Hepatocyte (in vitro differentiated cells): ENCODE measurements around the gene IL17REL. TPM values are rescaled to one million over a fixed set of nuclear protein-coding genes. Genes with fewer than 3 reads are reported as not detected.

ENCODE experiments used
- DNase-seq: peaks from one replicate; pipeline ENCODE4 v3.0.0-alpha.2; 2016; ENCODE audit warnings: low spot score
- H2AFZ ChIP-seq: fragments of 200-600 bp; sonication (generic); 2 replicates; pipeline ENCODE4 v1.6.0; 2016; ENCODE audit warnings: antibody characterized with exemption, mild to moderate bottlenecking
- H3K27ac ChIP-seq: fragments of 200-600 bp; sonication (generic); 2 replicates; pipeline ENCODE4 v1.5.1; 2016; ENCODE audit warnings: mild to moderate bottlenecking
- H3K27me3 ChIP-seq: fragments of 200-600 bp; sonication (generic); 2 replicates; pipeline ENCODE4 v1.6.1; 2016
- H3K36me3 ChIP-seq: fragments of 200-600 bp; sonication (generic); replicated peaks from 2 replicates; pipeline ENCODE4 v1.5.1; 2016; ENCODE audit warnings: low read depth; ENCODE audit not compliant: insufficient read depth
- H3K4me1 ChIP-seq: fragments of 200-600 bp; sonication (generic); 2 replicates; pipeline ENCODE4 v1.5.1; 2016; ENCODE audit warnings: mild to moderate bottlenecking, moderate library complexity; ENCODE audit not compliant: insufficient read depth
- H3K4me2 ChIP-seq: fragments of 200-600 bp; sonication (generic); 2 replicates; pipeline ENCODE4 v1.6.0; 2016
- H3K4me3 ChIP-seq: fragments of 200-600 bp; sonication (generic); 2 replicates; pipeline ENCODE4 v1.5.1; 2016; ENCODE audit warnings: mild to moderate bottlenecking
- H3K79me2 ChIP-seq: fragments of 200-600 bp; sonication (generic); 2 replicates; pipeline ENCODE4 v1.6.0; 2017; ENCODE audit warnings: mild to moderate bottlenecking
- H3K9me2 ChIP-seq: fragments of 200-600 bp; sonication (generic); replicated peaks from 2 replicates; pipeline ENCODE4 v1.6.0; 2017; ENCODE audit warnings: mild to moderate bottlenecking; ENCODE audit not compliant: insufficient read depth
- H3K9me3 ChIP-seq: fragments of 200-600 bp; sonication (generic); 2 replicates; pipeline ENCODE4 v1.5.1; 2016; ENCODE audit warnings: low read depth, mild to moderate bottlenecking
- H4K20me1 ChIP-seq: fragments of 200-600 bp; sonication (generic); 2 replicates; pipeline ENCODE4 v1.6.0; 2016; ENCODE audit warnings: mild to moderate bottlenecking; ENCODE audit not compliant: insufficient read depth, poor library complexity, severe bottlenecking
- CTCF ChIP-seq: fragments of 200-600 bp; sonication (generic); IDR thresholded peaks from 2 replicates; pipeline ENCODE4 v1.5.1; 2016; ENCODE audit warnings: antibody characterized with exemption, mild to moderate bottlenecking; ENCODE audit not compliant: poor library complexity
- EZH2 ChIP-seq: fragments of 200-600 bp; sonication (generic); IDR thresholded peaks from 2 replicates; pipeline ENCODE4 v1.6.1; 2016; ENCODE audit warnings: antibody characterized with exemption, mild to moderate bottlenecking, borderline replicate concordance
- EZH2phosphoT487 ChIP-seq: fragments of 200-600 bp; sonication (generic); IDR thresholded peaks from one replicate; pipeline ENCODE4 v1.6.1; 2018; ENCODE audit warnings: antibody characterized with exemption, mild to moderate bottlenecking, low read depth, moderate library complexity; ENCODE audit not compliant: unreplicated experiment, severe bottlenecking
- WGBS: methylation state at CpG from one replicate; pipeline ENCODE4 v1.1.6; 2016; ENCODE audit warnings: low lambda C conversion rate; ENCODE audit errors: missing lambda C conversion rate; 5-methylcytosine and 5-hydroxymethylcytosine counted together
- polyA plus RNA-seq: library from polyadenylated mRNA; unstranded; fragments of >200 nt; fragmentation: Nextera tagmentation; extraction: Ambion mirVana; gene quantifications from 2 replicates; pipeline ENCODE4 v1.2.1, GENCODE V29; 2016
- total RNA-seq: library from RNA; depleted of rRNA; stranded (reverse); fragments of >200 nt; gene quantifications from 2 replicates; pipeline ENCODE4 v1.2.3, GENCODE V29; 2014

Gene IL17REL
- total and polyA plus RNA-seq, 2 experiments from 2014 or later: not detected

GRCh38 chr22:49993649-49994360 is 18.8 kb downstream of the IL17REL start:
- H3K4me2 ChIP-seq: no peak overlapping the region

GRCh38 chr22:49992921-49993648 is 19.5 kb downstream of the IL17REL start:
- no peaks in the 10 kb centered on the region for H3K36me3 ChIP-seq
- H3K4me1 ChIP-seq: no peaks in the 10 kb centered on the region
- H3K4me3 ChIP-seq: no peak overlapping the region
- no peaks in the 10 kb centered on the region for H4K20me1 ChIP-seq
- no peaks in the 10 kb centered on the region for H3K9me3 ChIP-seq
- WGBS: 50% methylated on average over 22 of the region's 23 CpGs
- peak; percentile 77 for DNase-seq
- no peak overlapping the region for H3K27ac ChIP-seq
- no peaks in the 10 kb centered on the region for H3K27me3 ChIP-seq
- peak overlapping the region; percentile 59 for H3K4me2 ChIP-seq
- H3K79me2 ChIP-seq: no peaks in the 10 kb centered on the region
- H3K9me2 ChIP-seq: no peaks in the 10 kb centered on the region
- no peak for TF ChIP-seq EZH2
- peak; percentile 59 for TF ChIP-seq CTCF
- TF ChIP-seq EZH2phosphoT487: no peak
- no peak overlapping the region for H2AFZ ChIP-seq

More at GRCh38 chr22:49993649-49994360, 18.8 kb downstream of the IL17REL start:
- DNase-seq: no peak
- Histone ChIP-seq H3K79me2 (no peaks in the 10 kb centered on the region), H2AFZ (no peak overlapping the region), H3K9me2 (no peaks in the 10 kb centered on the region), H3K4me1 (no peaks in the 10 kb centered on the region), H3K27ac (no peak overlapping the region), H3K27me3 (no peaks in the 10 kb centered on the region), H3K9me3 (no peaks in the 10 kb centered on the region), H4K20me1 (no peaks in the 10 kb centered on the region), H3K4me3 (no peak overlapping the region), H3K36me3 (no peaks in the 10 kb centered on the region)
- WGBS: 67% methylated on average over 6 of the region's 11 CpGs
- no peak for TF ChIP-seq EZH2phosphoT487
- TF ChIP-seq CTCF: no peak
- no peak for TF ChIP-seq EZH2

- Histone ChIP-seq H3K9me3 (no peaks in the 10 kb centered on the region), H2AFZ (no peak overlapping the region), H3K27ac (no peak overlapping the region), H3K4me3 (no peak overlapping the region), H4K20me1 (no peaks in the 10 kb centered on the region), H3K79me2 (no peaks in the 10 kb centered on the region), H3K36me3 (no peaks in the 10 kb centered on the region), H3K27me3 (no peaks in the 10 kb centered on the region), H3K4me1 (no peaks in the 10 kb centered on the region), H3K9me2 (no peaks in the 10 kb centered on the region), H3K4me2 (no peak overlapping the region)
- TF ChIP-seq EZH2 (no peak), CTCF (no peak), EZH2phosphoT487 (no peak)
- DNase-seq: no peak
- 87% methylated on average over 7 of the region's 7 CpGs for WGBS
Measured at GRCh38 chr22:49991907-49992533, 20.5 kb downstream of the IL17REL start.
